Lower leg skin (tissue), 4 donors: ENCODE measurements around the gene CTSE. TPM values are rescaled to one million over a fixed set of nuclear protein-coding genes. Genes with fewer than 3 reads are reported as not detected.
A peak's percentile ranks its signal among the peaks of the same experiment; 100 is the strongest.
"Not testable (repeated sequence)": the region's sequence is repeated elsewhere in the genome, so short reads cannot be mapped to it uniquely, and the experiment has no call there.

Experiments used
- DNase-seq, 2 donors: peaks; one replicate each; pipeline ENCODE4 v3.0.0-alpha.2; 2019; ENCODE audit warnings: low spot score in 2 of 2
- H3K4me3 ChIP-seq: fragments of 200-600 bp; sonication (generic); 2 replicates; pipeline ENCODE4 v1.5.1; 2017; ENCODE audit warnings: mild to moderate bottlenecking, low read depth; ENCODE audit not compliant: poor library complexity, severe bottlenecking
- CTCF ChIP-seq, 3 donors: fragments of 450-650 bp; IDR thresholded peaks; one replicate each; pipeline ENCODE4 v1.5.1; 2016; ENCODE audit warnings: antibody characterized with exemption in 3 of 3, mild to moderate bottlenecking in 3 of 3, moderate library complexity in 2 of 3
- POLR2A ChIP-seq, 2 donors: fragments of 450-650 bp; IDR thresholded peaks; one replicate each; pipeline ENCODE4 v1.6.1; 2016 to 2017; ENCODE audit warnings: antibody characterized with exemption in 2 of 2, mild to moderate bottlenecking in 1 of 2, moderate library complexity in 1 of 2
- WGBS, 2 donors: methylation state at CpG; one replicate each; pipeline ENCODE4 v1.1.5; 2018; 5-methylcytosine and 5-hydroxymethylcytosine counted together
- intact Hi-C: fragments of 100-400 bp; cut with DNase I; formaldehyde crosslinking; loops from one replicate; pipeline ENCODE4 v1.15.0; 2023; ENCODE audit warnings: low total_unique reads
- total RNA-seq, 4 donors: library from RNA; depleted of rRNA; stranded (reverse); fragments of >200 nt; gene quantifications; one replicate each; pipeline ENCODE4 v1.1.0, GENCODE V29; 2016

The CTSE gene
- total RNA-seq, 4 donors from 2014 or later, result not detected

GRCh38 chr1:206065547-206066145 lies 42.0 kb upstream of the CTSE start:
- H3K4me3 ChIP-seq, result no peak overlapping the region
- TF ChIP-seq POLR2A (IDR thresholded peaks at IDR 0.05) (no peak), CTCF (IDR thresholded peaks at IDR 0.05) (no peak)
- 85 to 86% methylated on average over 4 of the region's 4 CpGs for whole genome bisulfite sequencing, 2 donors
- no peak for DNase-seq
- intact Hi-C loops, result no loop called here

- intact Hi-C loops, H3K4me3 ChIP-seq, DNase-seq: not testable (repeated sequence)
- whole genome bisulfite sequencing, 2 donors, result 82 to 100% methylated on average over 7 to 9 of the region's 25 CpGs
Measured at GRCh38 chr1:206064501-206064900, 40.8 kb upstream of the CTSE start.

GRCh38 chr1:206064001-206064400 lies 40.3 kb upstream of the CTSE start:
- H3K4me3 ChIP-seq, intact Hi-C loops, DNase-seq: not testable (repeated sequence)
- 93 to 99% methylated on average over 11 to 22 of the region's 35 CpGs for WGBS, 2 donors

- no peak for DNase-seq
- no peak overlapping the region for H3K4me3 ChIP-seq
- intact Hi-C loops, result no loop called here
- TF ChIP-seq POLR2A (IDR thresholded peaks at IDR 0.05) (no peak), CTCF (IDR thresholded peaks at IDR 0.05) (no peak)
- WGBS, 2 donors, result 64 to 82% methylated on average over 4 to 6 of the region's 6 CpGs
Measured at GRCh38 chr1:206062464-206062863, 38.8 kb upstream of the CTSE start.

- WGBS, 2 donors, result 96% methylated on average over 3 of the region's 3 CpGs
- TF ChIP-seq POLR2A (IDR thresholded peaks at IDR 0.05), result no peak
- no peak for TF ChIP-seq CTCF (IDR thresholded peaks at IDR 0.05)
- no peak overlapping the region for H3K4me3 ChIP-seq
- no peak for DNase-seq
- intact Hi-C loops, result no loop called here
Measured at GRCh38 chr1:206060844-206061243, 37.1 kb upstream of the CTSE start.

- no peak for TF ChIP-seq CTCF (IDR thresholded peaks at IDR 0.05)
- TF ChIP-seq POLR2A (IDR thresholded peaks at IDR 0.05), result no peak
- no peak overlapping the region for H3K4me3 ChIP-seq
- 77 to 81% methylated on average over 3 of the region's 3 CpGs for WGBS, 2 donors
- intact Hi-C loops, result no loop called here
- no peak for DNase-seq
Measured at GRCh38 chr1:206059355-206059915, 35.7 kb upstream of the CTSE start.

GRCh38 chr1:206058927-206059292 lies 35.2 kb upstream of the CTSE start:
- TF ChIP-seq CTCF (IDR thresholded peaks at IDR 0.05), result no peak
- TF ChIP-seq POLR2A (IDR thresholded peaks at IDR 0.05), result no peak
- peak in 1 of 2 donors; percentile 31 for DNase-seq
- H3K4me3 ChIP-seq, result no peak overlapping the region
- 95 to 100% methylated on average over 1 of the region's 1 CpG for WGBS, 2 donors
- intact Hi-C loops, result no loop called here

GRCh38 chr1:206058289-206058926 lies 34.7 kb upstream of the CTSE start:
- intact Hi-C loops, DNase-seq, H3K4me3 ChIP-seq: not testable (repeated sequence)
- 93 to 95% methylated on average over 7 of the region's 9 CpGs for WGBS, 2 donors

GRCh38 chr1:206055639-206056323 lies 32.1 kb upstream of the CTSE start:
- intact Hi-C loops, H3K4me3 ChIP-seq, DNase-seq: not testable (repeated sequence)
- 90 to 94% methylated on average over 8 of the region's 8 CpGs for WGBS, 2 donors
